ENCODE results near the gene UNC13A. TPM values are rescaled to one million over a fixed set of nuclear protein-coding genes. Genes with fewer than 3 reads are reported as not detected.

UNC13A gene
- polyA plus RNA-seq, 1 donor from 2014 or later: 7.8 TPM

GRCh38 chr19:17565611-17566010, 122.5 kb downstream of the UNC13A start:
- Histone ChIP-seq H3K9me3 (ENCODE audit: low read length) (no peaks in the 10 kb centered on the region), H3K9ac (ENCODE audit: low read length) (no peak overlapping the region), H3K79me2 (replicated peaks; ENCODE audit: insufficient read depth, low read length) (no peaks in the 10 kb centered on the region), H3K9me2 (ENCODE audit: insufficient read depth, low read length) (no peaks in the 10 kb centered on the region), H3K4me3 (ENCODE audit: low read length) (no peak overlapping the region), H3K27me3 (ENCODE audit: insufficient read depth, low read depth, low read length) (no peaks in the 10 kb centered on the region), H3F3A (ENCODE audit: insufficient read depth, low read length, poor library complexity, severe bottlenecking) (no peaks in the 10 kb centered on the region), H3K27ac (ENCODE audit: low read length) (no peak overlapping the region), H3K4me2 (ENCODE audit: low read length) (no peak overlapping the region), H4K20me1 (ENCODE audit: insufficient read depth) (no peaks in the 10 kb centered on the region), H3K36me3 (ENCODE audit: insufficient read depth, low read length) (peaks cover 10% of the 10 kb centered on the region), H2AFZ (ENCODE audit: low read depth, low read length) (no peak overlapping the region)
- no peak for TF ChIP-seq TAF1 (IDR thresholded peaks at IDR 0.05; ENCODE audit: low read depth)
- TF ChIP-seq, protein P1, sequence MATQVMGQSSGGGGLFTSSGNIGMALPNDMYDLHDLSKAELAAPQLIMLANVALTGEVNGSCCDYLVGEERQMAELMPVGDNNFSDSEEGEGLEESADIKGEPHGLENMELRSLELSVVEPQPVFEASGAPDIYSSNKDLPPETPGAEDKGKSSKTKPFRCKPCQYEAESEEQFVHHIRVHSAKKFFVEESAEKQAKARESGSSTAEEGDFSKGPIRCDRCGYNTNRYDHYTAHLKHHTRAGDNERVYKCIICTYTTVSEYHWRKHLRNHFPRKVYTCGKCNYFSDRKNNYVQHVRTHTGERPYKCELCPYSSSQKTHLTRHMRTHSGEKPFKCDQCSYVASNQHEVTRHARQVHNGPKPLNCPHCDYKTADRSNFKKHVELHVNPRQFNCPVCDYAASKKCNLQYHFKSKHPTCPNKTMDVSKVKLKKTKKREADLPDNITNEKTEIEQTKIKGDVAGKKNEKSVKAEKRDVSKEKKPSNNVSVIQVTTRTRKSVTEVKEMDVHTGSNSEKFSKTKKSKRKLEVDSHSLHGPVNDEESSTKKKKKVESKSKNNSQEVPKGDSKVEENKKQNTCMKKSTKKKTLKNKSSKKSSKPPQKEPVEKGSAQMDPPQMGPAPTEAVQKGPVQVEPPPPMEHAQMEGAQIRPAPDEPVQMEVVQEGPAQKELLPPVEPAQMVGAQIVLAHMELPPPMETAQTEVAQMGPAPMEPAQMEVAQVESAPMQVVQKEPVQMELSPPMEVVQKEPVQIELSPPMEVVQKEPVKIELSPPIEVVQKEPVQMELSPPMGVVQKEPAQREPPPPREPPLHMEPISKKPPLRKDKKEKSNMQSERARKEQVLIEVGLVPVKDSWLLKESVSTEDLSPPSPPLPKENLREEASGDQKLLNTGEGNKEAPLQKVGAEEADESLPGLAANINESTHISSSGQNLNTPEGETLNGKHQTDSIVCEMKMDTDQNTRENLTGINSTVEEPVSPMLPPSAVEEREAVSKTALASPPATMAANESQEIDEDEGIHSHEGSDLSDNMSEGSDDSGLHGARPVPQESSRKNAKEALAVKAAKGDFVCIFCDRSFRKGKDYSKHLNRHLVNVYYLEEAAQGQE (IDR thresholded peaks at IDR 0.05; ENCODE audit: borderline replicate concordance): no peak
- TF ChIP-seq, protein P2, sequence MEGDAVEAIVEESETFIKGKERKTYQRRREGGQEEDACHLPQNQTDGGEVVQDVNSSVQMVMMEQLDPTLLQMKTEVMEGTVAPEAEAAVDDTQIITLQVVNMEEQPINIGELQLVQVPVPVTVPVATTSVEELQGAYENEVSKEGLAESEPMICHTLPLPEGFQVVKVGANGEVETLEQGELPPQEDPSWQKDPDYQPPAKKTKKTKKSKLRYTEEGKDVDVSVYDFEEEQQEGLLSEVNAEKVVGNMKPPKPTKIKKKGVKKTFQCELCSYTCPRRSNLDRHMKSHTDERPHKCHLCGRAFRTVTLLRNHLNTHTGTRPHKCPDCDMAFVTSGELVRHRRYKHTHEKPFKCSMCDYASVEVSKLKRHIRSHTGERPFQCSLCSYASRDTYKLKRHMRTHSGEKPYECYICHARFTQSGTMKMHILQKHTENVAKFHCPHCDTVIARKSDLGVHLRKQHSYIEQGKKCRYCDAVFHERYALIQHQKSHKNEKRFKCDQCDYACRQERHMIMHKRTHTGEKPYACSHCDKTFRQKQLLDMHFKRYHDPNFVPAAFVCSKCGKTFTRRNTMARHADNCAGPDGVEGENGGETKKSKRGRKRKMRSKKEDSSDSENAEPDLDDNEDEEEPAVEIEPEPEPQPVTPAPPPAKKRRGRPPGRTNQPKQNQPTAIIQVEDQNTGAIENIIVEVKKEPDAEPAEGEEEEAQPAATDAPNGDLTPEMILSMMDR (IDR thresholded peaks at IDR 0.05; ENCODE audit: poor library complexity, severe bottlenecking): no peak
- no peak for TF ChIP-seq SMC3 (conservative IDR thresholded peaks at IDR 0.05; ENCODE audit: poor library complexity)
- no peak for TF ChIP-seq EZH2 (IDR thresholded peaks at IDR 0.05; ENCODE audit: borderline replicate concordance, insufficient read depth, low read length, poor library complexity, severe bottlenecking)
- no peak for TF ChIP-seq RAD21 (conservative IDR thresholded peaks at IDR 0.05)
- no peak for TF ChIP-seq POLR2AphosphoS5 (IDR thresholded peaks at IDR 0.05)
- TF ChIP-seq MXI1 (conservative IDR thresholded peaks at IDR 0.05; ENCODE audit: poor library complexity, severe bottlenecking): no peak
- no peak for TF ChIP-seq EP300 (conservative IDR thresholded peaks at IDR 0.05; ENCODE audit: poor library complexity, severe bottlenecking)

- TF ChIP-seq, protein P1 (IDR thresholded peaks at IDR 0.05; ENCODE audit: borderline replicate concordance): no peak
- TF ChIP-seq SMC3 (conservative IDR thresholded peaks at IDR 0.05; ENCODE audit: poor library complexity): no peak
- TF ChIP-seq TAF1 (IDR thresholded peaks at IDR 0.05; ENCODE audit: low read depth): no peak
- no peak for TF ChIP-seq EP300 (conservative IDR thresholded peaks at IDR 0.05; ENCODE audit: poor library complexity, severe bottlenecking)
- TF ChIP-seq, protein P2 (IDR thresholded peaks at IDR 0.05; ENCODE audit: poor library complexity, severe bottlenecking): no peak
- TF ChIP-seq RAD21 (conservative IDR thresholded peaks at IDR 0.05): no peak
- no peak for TF ChIP-seq POLR2AphosphoS5 (IDR thresholded peaks at IDR 0.05)
- TF ChIP-seq MXI1 (conservative IDR thresholded peaks at IDR 0.05; ENCODE audit: poor library complexity, severe bottlenecking): no peak
- no peak for TF ChIP-seq EZH2 (IDR thresholded peaks at IDR 0.05; ENCODE audit: borderline replicate concordance, insufficient read depth, low read length, poor library complexity, severe bottlenecking)
- Histone ChIP-seq H3K79me2 (replicated peaks; ENCODE audit: insufficient read depth, low read length) (no peaks in the 10 kb centered on the region), H4K20me1 (ENCODE audit: insufficient read depth) (no peaks in the 10 kb centered on the region)
These were observed 123.4 kb downstream of the UNC13A start for GRCh38 chr19:17564781-17565180.

More at GRCh38 chr19:17564781-17565180, 123.4 kb downstream of the UNC13A start:
- peaks cover 10% of the 10 kb centered on the region for H3K36me3 ChIP-seq (ENCODE audit: insufficient read depth, low read length)
- H3K4me2 ChIP-seq (ENCODE audit: low read length): no peak overlapping the region
- no peaks in the 10 kb centered on the region for H3K27me3 ChIP-seq (ENCODE audit: insufficient read depth, low read depth, low read length)
- no peak overlapping the region for H3K4me3 ChIP-seq (ENCODE audit: low read length)
- H3F3A ChIP-seq (ENCODE audit: insufficient read depth, low read length, poor library complexity, severe bottlenecking): no peaks in the 10 kb centered on the region
- H3K9me3 ChIP-seq (ENCODE audit: low read length): no peaks in the 10 kb centered on the region
- no peak overlapping the region for H3K27ac ChIP-seq (ENCODE audit: low read length)
- H3K9me2 ChIP-seq (ENCODE audit: insufficient read depth, low read length): no peaks in the 10 kb centered on the region
- H3K9ac ChIP-seq (ENCODE audit: low read length): no peak overlapping the region
- no peak overlapping the region for H2AFZ ChIP-seq (ENCODE audit: low read depth, low read length)

All from neural cell (in vitro differentiated cells).